ENCODE data around the gene MAP2K7. TPM values are rescaled to one million over a fixed set of nuclear protein-coding genes. Genes with fewer than 3 reads are reported as not detected.

MAP2K7 gene
- total and polyA plus RNA-seq, 2 of the 4 experiments (the other 2 are of a cell fraction): 4.1 to 15.6 TPM

- dilution Hi-C loops (cut with HindIII; ENCODE audit: low sequenced_read_pairs, unreplicated experiment): no loop called here
- ChIA-PET POLR2A (ENCODE audit: unreplicated experiment) (no interaction called here), CTCF (no interaction called here)
Observed at GRCh38 chr19:7874897-7875273, 28.8 kb upstream of the MAP2K7 start.

More at GRCh38 chr19:7874897-7875273, 28.8 kb upstream of the MAP2K7 start:
- H3K27me3 ChIP-seq (ENCODE audit: control insufficient read depth, insufficient read depth, low read length): peaks cover 32% of the 10 kb centered on the region
- no peak overlapping the region for H3K14ac ChIP-seq (replicated peaks; ENCODE audit: low read depth, low read length)
- WGBS, 2 experiments (ENCODE audit: extremely low coverage in 2 of 2, insufficient read length in 1 of 2): 66% methylated on average over 5 of the region's 12 CpGs; no CpG with 5 or more reads in 1 of the 2 experiments
- H3K4me3 ChIP-seq (ENCODE audit: insufficient read depth, low read depth, low read length): no peak overlapping the region
- H2AFZ ChIP-seq (replicated peaks; ENCODE audit: low read length, poor library complexity): peak overlapping the region; percentile 81
- no peaks in the 10 kb centered on the region for H3K9me1 ChIP-seq (ENCODE audit: insufficient read depth, low read length)
- H3K27ac ChIP-seq (ENCODE audit: insufficient read depth, low read length): no peak overlapping the region
- H3K18ac ChIP-seq (ENCODE audit: low read depth, low read length): no peak overlapping the region
- no peak overlapping the region for H4K91ac ChIP-seq (ENCODE audit: insufficient read depth, low read depth, low read length)
- peaks cover 8% of the 10 kb centered on the region for H4K20me1 ChIP-seq (ENCODE audit: insufficient read depth, low read length)
- no peak overlapping the region for H3K4ac ChIP-seq (ENCODE audit: low read depth, low read length)
- ATAC-seq (ENCODE audit: low read depth) (no peak), DNase-seq (no peak)
- no peak overlapping the region for H2BK120ac ChIP-seq (ENCODE audit: low read depth, low read length)
- intact Hi-C loops (cut with micrococcal nuclease) (no loop called here), in situ Hi-C loops (cut with MboI; ENCODE audit: low sequenced_read_pairs) (no loop called here)
- H3K36me3 ChIP-seq (ENCODE audit: control insufficient read depth, insufficient read depth, low read length): no peaks in the 10 kb centered on the region
- H2BK20ac ChIP-seq (ENCODE audit: low read depth, low read length): no peak overlapping the region
- no peak overlapping the region for H3K56ac ChIP-seq (ENCODE audit: extremely low read depth, insufficient read depth, low read length)
- H3K9ac ChIP-seq (ENCODE audit: low read depth, low read length): no peak overlapping the region
- H2BK15ac ChIP-seq (ENCODE audit: low read depth, low read length): no peak overlapping the region
- no peaks in the 10 kb centered on the region for H3K9me3 ChIP-seq (ENCODE audit: control insufficient read depth, insufficient read depth, low read length)
- H3K4me1 ChIP-seq (ENCODE audit: control insufficient read depth, insufficient read depth, low read length): peaks cover 7% of the 10 kb centered on the region; the same call in 1 of the 2 replicates
- no peak overlapping the region for H4K8ac ChIP-seq (ENCODE audit: low read depth in 2 of 2, low read length in 2 of 2)
- no peak overlapping the region for H4K5ac ChIP-seq (ENCODE audit: low read depth, low read length)
- H2AK9ac ChIP-seq (replicated peaks; ENCODE audit: low read depth, low read length, poor library complexity): no peak overlapping the region
- no TSS peak for BruUV-seq (replicated peaks)
- H3K4me2 ChIP-seq (ENCODE audit: low read depth, low read length): no peak overlapping the region
- no peaks in the 10 kb centered on the region for H3K79me1 ChIP-seq (ENCODE audit: low read depth in 1 of 2, low read length in 2 of 2)
- no peak overlapping the region; the same call in 1 of the 2 replicates for H2AK5ac ChIP-seq (ENCODE audit: low read depth, low read length)
- H3K23ac ChIP-seq (ENCODE audit: low read depth, low read length): no peak overlapping the region
- H2BK5ac ChIP-seq (ENCODE audit: low read depth, low read length, poor library complexity, severe bottlenecking): no peak overlapping the region
- no peak for TF ChIP-seq ELK1 (IDR thresholded peaks at IDR 0.05; ENCODE audit: borderline replicate concordance, low read depth, low read length)
